ENCODE measurements around the gene IFI6. TPM values are rescaled to one million over a fixed set of nuclear protein-coding genes. Genes with fewer than 3 reads are reported as not detected.
"Not testable (repeated sequence)": the region's sequence is repeated elsewhere in the genome, so short reads cannot be mapped to it uniquely, and the experiment has no call there.

The IFI6 gene
- total and polyA plus RNA-seq, 4 donors = 5.9 to 339 (median 169) TPM

- TF ChIP-seq ZBTB33 (IDR thresholded peaks at IDR 0.05) (no peak), JUND (IDR thresholded peaks at IDR 0.05) (no peak), CTCF (IDR thresholded peaks at IDR 0.05; ENCODE audit: low read depth, low read length, missing input control) (no peak), ATF3 (IDR thresholded peaks at IDR 0.05) (no peak), SP1 (IDR thresholded peaks at IDR 0.05) (no peak), HNF4A (conservative IDR thresholded peaks at IDR 0.05) (no peak), YY1 (IDR thresholded peaks at IDR 0.05) (no peak), FOXA1 (IDR thresholded peaks at IDR 0.05) (no peak), RXRA (IDR thresholded peaks at IDR 0.05) (no peak), HNF4G (IDR thresholded peaks at IDR 0.05) (no peak), EGR1 (IDR thresholded peaks at IDR 0.05; ENCODE audit: low read depth in 2 of 2) (no peak), RAD21 (IDR thresholded peaks at IDR 0.05) (no peak), REST (IDR thresholded peaks at IDR 0.05) (no peak), NR2F2 (IDR thresholded peaks at IDR 0.05) (no peak), GABPA (IDR thresholded peaks at IDR 0.05 in 1 of 2, conservative IDR thresholded peaks at IDR 0.05 in 1 of 2) (no peak), FOXA2 (IDR thresholded peaks at IDR 0.05) (no peak), TAF1 (conservative IDR thresholded peaks at IDR 0.05) (no peak), MAX (IDR thresholded peaks at IDR 0.05) (no peak)
- peaks cover 0 to 10% (median 0%) of the 10 kb centered on the region in 4 donors for H3K4me1 ChIP-seq (ENCODE audit: control insufficient read depth in 4 of 4, insufficient read depth in 4 of 4, low read length in 3 of 4)
- H3K36me3 ChIP-seq (ENCODE audit: control insufficient read depth in 4 of 4, insufficient read depth in 3 of 4, low read depth in 1 of 4, low read length in 3 of 4) = no peaks in the 10 kb centered on the region
- no peak overlapping the region for H3K4me3 ChIP-seq (ENCODE audit: low read depth in 1 of 3, low read length in 3 of 3)
- DNase-seq (ENCODE audit: low spot score) = no peak
- no peaks in the 10 kb centered on the region for H3K9me3 ChIP-seq (ENCODE audit: control insufficient read depth in 4 of 4, low read length in 3 of 4)
- 71% methylated on average over 3 of the region's 3 CpGs for WGBS
- H3K27me3 ChIP-seq (ENCODE audit: control insufficient read depth in 4 of 4, insufficient read depth in 4 of 4, low read length in 3 of 4) = no peaks in the 10 kb centered on the region
- H3K9ac ChIP-seq (ENCODE audit: low read depth in 1 of 2, low read length in 2 of 2) = no peak overlapping the region
- no peak overlapping the region for H3K27ac ChIP-seq (ENCODE audit: low read depth in 1 of 2, low read length in 2 of 2)
These were observed 43.3 kb downstream of the IFI6 start for GRCh38 chr1:27628712-27629111.

GRCh38 chr1:27627733-27628132 is 44.3 kb downstream of the IFI6 start:
- H3K36me3 ChIP-seq (ENCODE audit: control insufficient read depth in 4 of 4, insufficient read depth in 3 of 4, low read depth in 1 of 4, low read length in 3 of 4); H3K27me3 ChIP-seq (ENCODE audit: control insufficient read depth in 4 of 4, insufficient read depth in 4 of 4, low read length in 3 of 4); H3K4me1 ChIP-seq (ENCODE audit: control insufficient read depth in 4 of 4, insufficient read depth in 4 of 4, low read length in 3 of 4); DNase-seq (ENCODE audit: low spot score); H3K4me3 ChIP-seq (ENCODE audit: low read depth in 1 of 3, low read length in 3 of 3); H3K9me3 ChIP-seq (ENCODE audit: control insufficient read depth in 4 of 4, low read length in 3 of 4); H3K27ac ChIP-seq (ENCODE audit: low read depth in 1 of 2, low read length in 2 of 2); H3K9ac ChIP-seq (ENCODE audit: low read depth in 1 of 2, low read length in 2 of 2): not testable (repeated sequence)
- 96% methylated on average over 4 of the region's 4 CpGs for WGBS
